ENCODE data around the gene SYT1. TPM values are rescaled to one million over a fixed set of nuclear protein-coding genes. Genes with fewer than 3 reads are reported as not detected.

Gene SYT1
- total RNA-seq, 1 donor from 2014 or later = 19.5 TPM

GRCh38 chr12:78966926-78967325 lies 102.4 kb downstream of the SYT1 start:
- Mint-ChIP-seq H3K36me3 (ENCODE audit: low read depth) (no peaks in the 10 kb centered on the region), H3K4me3 (no peak overlapping the region), H3K9me3 (peaks cover 3% of the 10 kb centered on the region), H3K4me1 (peaks cover 4% of the 10 kb centered on the region), H3K27me3 (ENCODE audit: low read depth) (no peaks in the 10 kb centered on the region), H3K27ac (ENCODE audit: unreplicated experiment) (no peak overlapping the region)
- TF ChIP-seq CTCF (conservative IDR thresholded peaks at IDR 0.05) = no peak
- DNase-seq (ENCODE audit: low read depth, low spot score) = no peak

- TF ChIP-seq CTCF (conservative IDR thresholded peaks at IDR 0.05) = no peak
Observed at GRCh38 chr12:78968226-78968625, 103.7 kb downstream of the SYT1 start.

GRCh38 chr12:78970041-78970440 lies 105.5 kb downstream of the SYT1 start:
- no peak for DNase-seq (ENCODE audit: low read depth, low spot score)
- Mint-ChIP-seq H3K9me3 (peaks cover 6% of the 10 kb centered on the region), H3K4me3 (no peak overlapping the region), H3K4me1 (no peaks in the 10 kb centered on the region), H3K36me3 (ENCODE audit: low read depth) (no peaks in the 10 kb centered on the region), H3K27ac (ENCODE audit: unreplicated experiment) (no peak overlapping the region), H3K27me3 (ENCODE audit: low read depth) (no peaks in the 10 kb centered on the region)
- no peak for TF ChIP-seq CTCF (conservative IDR thresholded peaks at IDR 0.05)

More at GRCh38 chr12:78968226-78968625, 103.7 kb downstream of the SYT1 start:
- no peak for DNase-seq (ENCODE audit: low read depth, low spot score)
- Mint-ChIP-seq H3K27ac (ENCODE audit: unreplicated experiment) (no peak overlapping the region), H3K36me3 (ENCODE audit: low read depth) (no peaks in the 10 kb centered on the region), H3K9me3 (peaks cover 4% of the 10 kb centered on the region), H3K4me1 (peaks cover 4% of the 10 kb centered on the region), H3K4me3 (no peak overlapping the region), H3K27me3 (ENCODE audit: low read depth) (no peaks in the 10 kb centered on the region)

- H3K27ac Mint-ChIP-seq (ENCODE audit: unreplicated experiment) = no peak overlapping the region
- DNase-seq (ENCODE audit: low read depth, low spot score) = no peak
- H3K36me3 Mint-ChIP-seq (ENCODE audit: low read depth) = no peaks in the 10 kb centered on the region
- H3K27me3 Mint-ChIP-seq (ENCODE audit: low read depth) = no peaks in the 10 kb centered on the region
- peaks cover 3% of the 10 kb centered on the region for H3K9me3 Mint-ChIP-seq
- H3K4me3 Mint-ChIP-seq = no peak overlapping the region
- no peak for TF ChIP-seq CTCF (conservative IDR thresholded peaks at IDR 0.05)
- H3K4me1 Mint-ChIP-seq = no peaks in the 10 kb centered on the region
Observed at GRCh38 chr12:78977304-78977867, 112.8 kb downstream of the SYT1 start.

- no peaks in the 10 kb centered on the region for H3K9me3 Mint-ChIP-seq
- DNase-seq (ENCODE audit: low read depth, low spot score) = no peak
- no peaks in the 10 kb centered on the region for H3K27me3 Mint-ChIP-seq (ENCODE audit: low read depth)
- H3K27ac Mint-ChIP-seq (ENCODE audit: unreplicated experiment) = peak overlapping the region; percentile 78
- peaks cover 6% of the 10 kb centered on the region for H3K4me1 Mint-ChIP-seq
- H3K36me3 Mint-ChIP-seq (ENCODE audit: low read depth) = no peaks in the 10 kb centered on the region
- no peak for TF ChIP-seq CTCF (conservative IDR thresholded peaks at IDR 0.05)
- H3K4me3 Mint-ChIP-seq = no peak overlapping the region
Observed at GRCh38 chr12:78994168-78994791, 129.7 kb downstream of the SYT1 start.

Data from neural crest cell (in vitro differentiated cells).